GM12891 (cell line): ENCODE measurements around the gene TACC2.
"Not testable (repeated sequence)": the region's sequence is repeated elsewhere in the genome, so short reads cannot be mapped to it uniquely, and the experiment has no call there.

ENCODE experiments used
- POLR2A ChIP-seq: IDR thresholded peaks from 2 replicates; pipeline ENCODE4 v1.6.1; 2011; ENCODE audit warnings: low read depth, low read length, control low read depth
- POLR2AphosphoS5 ChIP-seq: IDR thresholded peaks from 2 replicates; pipeline ENCODE4 v1.6.1; 2011; ENCODE audit warnings: low read depth, low read length, control low read depth

GRCh38 chr10:122023257-122023656 lies 34.3 kb downstream of the TACC2 start:
- TF ChIP-seq POLR2A, POLR2AphosphoS5: not testable (repeated sequence)
